ENCODE data around the gene COL20A1. TPM values are rescaled to one million over a fixed set of nuclear protein-coding genes. Genes with fewer than 3 reads are reported as not detected.

COL20A1 gene
- total RNA-seq, 1 experiment from 2014 or later = 0.23 TPM

DNA sequence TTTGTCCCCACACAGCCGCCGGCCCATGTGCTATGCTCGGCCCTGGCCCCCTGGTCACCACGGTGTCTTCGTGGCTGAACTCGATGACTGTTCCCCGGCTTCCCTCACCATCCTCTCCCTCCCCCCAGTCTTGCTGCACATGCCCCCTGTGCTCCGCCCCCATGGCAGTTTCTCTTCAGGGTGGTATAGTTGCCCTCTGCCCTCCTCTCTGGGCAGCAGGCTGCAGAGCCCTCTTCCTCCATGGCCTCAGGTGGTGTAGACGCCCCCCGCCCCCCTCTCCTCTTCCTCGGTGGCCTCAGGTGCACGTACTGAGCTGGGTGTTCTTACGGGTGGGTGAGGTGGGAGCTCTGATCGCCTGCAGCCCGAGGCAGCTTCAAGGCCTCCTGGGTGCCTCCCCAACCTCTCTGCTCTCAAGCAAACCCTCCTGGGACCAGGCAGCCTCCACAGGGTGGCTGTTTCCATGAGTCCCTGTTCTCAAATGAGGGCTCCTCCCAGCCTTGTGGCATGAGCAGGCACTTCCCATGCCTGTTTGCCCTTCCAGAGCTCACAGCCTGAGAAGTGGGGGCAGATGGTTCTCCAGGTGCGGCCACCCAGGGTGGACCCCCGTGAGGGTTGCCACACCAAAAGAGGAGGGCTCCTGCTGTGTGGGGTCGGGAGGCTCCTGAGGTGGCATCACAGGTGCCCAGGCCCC lies 24.8 kb downstream of the COL20A1 start:
- H3K27ac ChIP-seq (ENCODE audit: low read length) = no peak overlapping the region
- ChIA-PET POLR2A (interaction anchor here (0.7 kb wide), 1 partner anchor 8 kb away, joined by 3 read pairs; no protein-coding TSS in a partner anchor), CTCF (interaction anchor here (0.6 to 1.0 kb wide), 3 partner anchors 13 to 502 kb away, joined by 4 to 6 read pairs (median 4); no protein-coding TSS in a partner anchor)
- in situ Hi-C loops (cut with HindIII; ENCODE audit: low pct_unique_long_range_greater_than_20kb, low sequenced_read_pairs) = no loop called here
- DNase-seq (ENCODE audit: low read depth, low spot score) (no peak), ATAC-seq (peak; percentile 59; the same call in 1 of the 2 replicates)
- H3K27me3 ChIP-seq (ENCODE audit: control insufficient read depth, insufficient read depth, low read length) = no peaks in the 10 kb centered on the region
- BruUV-seq (replicated peaks) = no TSS peak
- no peak for TF ChIP-seq POLR2AphosphoS5 (IDR thresholded peaks at IDR 0.05; ENCODE audit: low read depth, low read length)
- TF ChIP-seq SIN3A (IDR thresholded peaks at IDR 0.05; ENCODE audit: borderline replicate concordance, insufficient read depth, low read depth, low read length) = no peak
- TF ChIP-seq, protein P1, sequence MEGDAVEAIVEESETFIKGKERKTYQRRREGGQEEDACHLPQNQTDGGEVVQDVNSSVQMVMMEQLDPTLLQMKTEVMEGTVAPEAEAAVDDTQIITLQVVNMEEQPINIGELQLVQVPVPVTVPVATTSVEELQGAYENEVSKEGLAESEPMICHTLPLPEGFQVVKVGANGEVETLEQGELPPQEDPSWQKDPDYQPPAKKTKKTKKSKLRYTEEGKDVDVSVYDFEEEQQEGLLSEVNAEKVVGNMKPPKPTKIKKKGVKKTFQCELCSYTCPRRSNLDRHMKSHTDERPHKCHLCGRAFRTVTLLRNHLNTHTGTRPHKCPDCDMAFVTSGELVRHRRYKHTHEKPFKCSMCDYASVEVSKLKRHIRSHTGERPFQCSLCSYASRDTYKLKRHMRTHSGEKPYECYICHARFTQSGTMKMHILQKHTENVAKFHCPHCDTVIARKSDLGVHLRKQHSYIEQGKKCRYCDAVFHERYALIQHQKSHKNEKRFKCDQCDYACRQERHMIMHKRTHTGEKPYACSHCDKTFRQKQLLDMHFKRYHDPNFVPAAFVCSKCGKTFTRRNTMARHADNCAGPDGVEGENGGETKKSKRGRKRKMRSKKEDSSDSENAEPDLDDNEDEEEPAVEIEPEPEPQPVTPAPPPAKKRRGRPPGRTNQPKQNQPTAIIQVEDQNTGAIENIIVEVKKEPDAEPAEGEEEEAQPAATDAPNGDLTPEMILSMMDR (IDR thresholded peaks at IDR 0.05) = no peak
- TF ChIP-seq, protein P2, sequence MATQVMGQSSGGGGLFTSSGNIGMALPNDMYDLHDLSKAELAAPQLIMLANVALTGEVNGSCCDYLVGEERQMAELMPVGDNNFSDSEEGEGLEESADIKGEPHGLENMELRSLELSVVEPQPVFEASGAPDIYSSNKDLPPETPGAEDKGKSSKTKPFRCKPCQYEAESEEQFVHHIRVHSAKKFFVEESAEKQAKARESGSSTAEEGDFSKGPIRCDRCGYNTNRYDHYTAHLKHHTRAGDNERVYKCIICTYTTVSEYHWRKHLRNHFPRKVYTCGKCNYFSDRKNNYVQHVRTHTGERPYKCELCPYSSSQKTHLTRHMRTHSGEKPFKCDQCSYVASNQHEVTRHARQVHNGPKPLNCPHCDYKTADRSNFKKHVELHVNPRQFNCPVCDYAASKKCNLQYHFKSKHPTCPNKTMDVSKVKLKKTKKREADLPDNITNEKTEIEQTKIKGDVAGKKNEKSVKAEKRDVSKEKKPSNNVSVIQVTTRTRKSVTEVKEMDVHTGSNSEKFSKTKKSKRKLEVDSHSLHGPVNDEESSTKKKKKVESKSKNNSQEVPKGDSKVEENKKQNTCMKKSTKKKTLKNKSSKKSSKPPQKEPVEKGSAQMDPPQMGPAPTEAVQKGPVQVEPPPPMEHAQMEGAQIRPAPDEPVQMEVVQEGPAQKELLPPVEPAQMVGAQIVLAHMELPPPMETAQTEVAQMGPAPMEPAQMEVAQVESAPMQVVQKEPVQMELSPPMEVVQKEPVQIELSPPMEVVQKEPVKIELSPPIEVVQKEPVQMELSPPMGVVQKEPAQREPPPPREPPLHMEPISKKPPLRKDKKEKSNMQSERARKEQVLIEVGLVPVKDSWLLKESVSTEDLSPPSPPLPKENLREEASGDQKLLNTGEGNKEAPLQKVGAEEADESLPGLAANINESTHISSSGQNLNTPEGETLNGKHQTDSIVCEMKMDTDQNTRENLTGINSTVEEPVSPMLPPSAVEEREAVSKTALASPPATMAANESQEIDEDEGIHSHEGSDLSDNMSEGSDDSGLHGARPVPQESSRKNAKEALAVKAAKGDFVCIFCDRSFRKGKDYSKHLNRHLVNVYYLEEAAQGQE (IDR thresholded peaks at IDR 0.05; ENCODE audit: insufficient read depth in 1 of 2, low read depth in 2 of 2, low read length in 1 of 2) = no peak
- no peak for TF ChIP-seq TCF7L2 (IDR thresholded peaks at IDR 0.05; ENCODE audit: low read depth, low read length)
- no peaks in the 10 kb centered on the region for H3K36me3 ChIP-seq (ENCODE audit: control insufficient read depth, insufficient read depth, low read length)
- no peak overlapping the region for H3K4me3 ChIP-seq (ENCODE audit: low read depth in 2 of 2, low read length in 2 of 2)
- no peaks in the 10 kb centered on the region for H3K9me3 ChIP-seq (ENCODE audit: control insufficient read depth, insufficient read depth, low read depth, low read length)
- H3K4me1 ChIP-seq (ENCODE audit: control insufficient read depth, insufficient read depth, low read length) = no peaks in the 10 kb centered on the region; the same call in 1 of the 2 replicates
- intact Hi-C loops (cut with micrococcal nuclease; ENCODE audit: unreplicated experiment) = no loop called here

DNA sequence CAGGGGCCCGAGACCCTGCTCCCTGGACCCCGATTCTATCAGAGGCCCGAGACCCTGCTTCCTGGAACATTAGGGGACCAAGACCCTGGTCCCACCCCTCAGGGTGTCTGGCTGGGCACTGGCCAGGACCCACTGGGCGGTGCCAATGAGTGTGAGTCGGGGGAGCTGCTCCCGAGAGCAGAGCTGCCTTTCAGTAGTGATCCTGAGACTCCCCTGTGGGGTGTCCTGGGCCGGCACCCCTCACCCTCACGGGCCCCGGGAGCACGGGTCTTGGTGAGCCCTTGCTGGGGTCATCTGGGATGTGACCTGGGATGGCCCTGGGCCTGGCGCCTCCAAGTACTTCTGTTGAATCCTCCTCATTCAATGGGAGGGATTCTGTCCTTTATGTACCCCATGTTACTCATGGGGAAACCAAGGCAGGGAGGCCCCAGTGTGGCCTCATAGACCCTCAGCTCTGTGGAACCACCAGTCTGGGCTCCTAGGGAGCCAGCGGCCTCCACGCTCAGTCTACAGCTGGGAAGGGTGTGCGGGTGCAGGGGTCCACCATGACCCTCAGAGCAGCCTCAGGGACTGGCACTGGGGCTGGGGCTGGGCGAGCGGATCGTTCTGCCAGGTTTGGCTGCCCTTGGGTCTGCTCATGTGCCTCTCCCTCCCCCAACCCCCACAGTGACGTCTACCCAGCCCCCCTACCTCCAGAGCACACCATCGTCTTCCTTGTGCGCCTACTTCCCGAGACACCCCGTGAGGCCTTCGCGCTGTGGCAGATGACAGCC lies 25.6 kb downstream of the COL20A1 start:
- DNase-seq (ENCODE audit: low read depth, low spot score) = no peak
- CTCF ChIA-PET = no interaction called here
- Histone ChIP-seq H3K4me1 (ENCODE audit: control insufficient read depth, insufficient read depth, low read length) (no peaks in the 10 kb centered on the region; the same call in 1 of the 2 replicates), H3K36me3 (ENCODE audit: control insufficient read depth, insufficient read depth, low read length) (no peaks in the 10 kb centered on the region), H3K9me3 (ENCODE audit: control insufficient read depth, insufficient read depth, low read depth, low read length) (no peaks in the 10 kb centered on the region), H3K27me3 (ENCODE audit: control insufficient read depth, insufficient read depth, low read length) (no peaks in the 10 kb centered on the region), H3K4me3 (ENCODE audit: low read depth in 2 of 2, low read length in 2 of 2) (no peak overlapping the region), H3K27ac (ENCODE audit: low read length) (no peak overlapping the region)
- POLR2A ChIA-PET = no interaction called here
- intact Hi-C loops (cut with micrococcal nuclease; ENCODE audit: unreplicated experiment) (no loop called here), in situ Hi-C loops (cut with HindIII; ENCODE audit: low pct_unique_long_range_greater_than_20kb, low sequenced_read_pairs) (no loop called here)
- TF ChIP-seq TCF7L2 (IDR thresholded peaks at IDR 0.05; ENCODE audit: low read depth, low read length) = no peak
- TF ChIP-seq, protein P1 (IDR thresholded peaks at IDR 0.05) = no peak
- TF ChIP-seq, protein P2 (IDR thresholded peaks at IDR 0.05; ENCODE audit: insufficient read depth in 1 of 2, low read depth in 2 of 2, low read length in 1 of 2) = no peak
- TF ChIP-seq POLR2AphosphoS5 (IDR thresholded peaks at IDR 0.05; ENCODE audit: low read depth, low read length) = no peak
- TF ChIP-seq SIN3A (IDR thresholded peaks at IDR 0.05; ENCODE audit: borderline replicate concordance, insufficient read depth, low read depth, low read length) = no peak
- no TSS peak for BruUV-seq (replicated peaks)
- no peak for ATAC-seq
